Uterus (tissue), 4 donors: ENCODE data around the gene SMIM14. TPM values are rescaled to one million over a fixed set of nuclear protein-coding genes. Genes with fewer than 3 reads are reported as not detected.
"Not testable (repeated sequence)": the region's sequence is repeated elsewhere in the genome, so short reads cannot be mapped to it uniquely, and the experiment has no call there.

ENCODE experiments used
- DNase-seq, 2 donors: peaks; one replicate each; pipeline ENCODE4 v3.0.0-alpha.2; 2019 to 2020
- H3K27ac ChIP-seq, 2 donors: fragments of 200-600 bp; sonication (generic); 1 replicate in 1 of 2; 2 replicates in 1 of 2; pipeline ENCODE4 v1.5.1; 2016 to 2018
- H3K27me3 ChIP-seq, 2 donors: fragments of 200-600 bp; sonication (generic); one replicate each; pipeline ENCODE4 v1.5.1; 2018 to 2019; ENCODE audit warnings: control low read depth in 1 of 2
- H3K36me3 ChIP-seq, 2 donors: fragments of 200-600 bp; sonication (generic); one replicate each; pipeline ENCODE4 v1.5.1; 2019; ENCODE audit warnings: control low read depth in 1 of 2
- H3K4me1 ChIP-seq, 2 donors: fragments of 200-600 bp; sonication (generic); one replicate each; pipeline ENCODE4 v1.5.1; 2018 to 2019; ENCODE audit warnings: control low read depth in 1 of 2
- H3K4me3 ChIP-seq, 2 donors: fragments of 200-600 bp; sonication (generic); 1 replicate in 1 of 2; 2 replicates in 1 of 2; pipeline ENCODE4 v1.5.1; 2018 to 2019; ENCODE audit warnings: mild to moderate bottlenecking in 1 of 2
- H3K9me3 ChIP-seq, 2 donors: fragments of 200-600 bp; sonication (generic); one replicate each; pipeline ENCODE4 v1.5.1; 2019; ENCODE audit warnings: control low read depth in 1 of 2
- POLR2A ChIP-seq, 2 donors: fragments of 450-650 bp; IDR thresholded peaks; one replicate each; pipeline ENCODE4 v1.6.1; 2016; ENCODE audit warnings: antibody characterized with exemption in 2 of 2, mild to moderate bottlenecking in 1 of 2, moderate library complexity in 1 of 2
- intact Hi-C: fragments of 100-400 bp; cut with DNase I; formaldehyde crosslinking; loops from one replicate; pipeline ENCODE4 v1.15.1; 2023; ENCODE audit warnings: low total_unique reads
- total RNA-seq, 4 donors: library from RNA; depleted of rRNA in 3 of 4; stranded (reverse); fragments of >200 nt in 3 of 4; gene quantifications; one replicate each; pipeline versions ENCODE4 v1.1.0 to v1.2.4, GENCODE V29; 2014 to 2023
- TF ChIP-seq, protein P1 (sequence below), 4 experiments: fragments of 200-600 bp in 2 of 4; fragments of 450-650 bp in 2 of 4; sonication (generic) in 2 of 4; IDR thresholded peaks; one replicate each; pipeline ENCODE4 v1.5.1; 2016 to 2019; ENCODE audit warnings: antibody characterized with exemption in 4 of 4, mild to moderate bottlenecking in 2 of 4, moderate library complexity in 1 of 4
- donor health status: DM: yes; HTN: yes; CAD: no.

The SMIM14 gene
- total RNA-seq, 4 donors from 2014 or later, result 21.3 to 53.2 (median 35.3) TPM

DNA sequence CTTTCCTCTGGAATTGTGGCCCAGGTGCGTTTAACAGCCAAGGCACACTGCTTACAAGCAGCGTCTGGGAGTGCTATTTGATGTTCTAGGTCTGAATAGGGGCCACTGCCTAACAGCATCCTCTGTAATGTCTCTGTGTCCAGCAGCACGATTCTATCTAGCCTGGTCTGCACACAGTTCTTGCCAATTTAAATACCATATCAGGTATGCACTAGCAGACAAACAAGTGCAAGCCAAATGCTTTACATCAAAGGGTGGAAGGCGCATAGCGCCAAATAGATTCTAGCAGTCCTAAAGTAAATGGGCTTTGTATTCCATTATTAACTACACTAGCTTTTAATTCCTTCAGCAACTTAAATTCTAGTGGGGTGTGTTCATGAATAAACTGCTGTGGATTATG is 95.6 kb downstream of the SMIM14 start:
- H3K4me3 ChIP-seq, result no peak overlapping the region
- DNase-seq, result no peak
- intact Hi-C loops, result no loop called here
- no peak overlapping the region for H3K27ac ChIP-seq
- H3K4me1 ChIP-seq, result no peaks in the 10 kb centered on the region
- TF ChIP-seq POLR2A (IDR thresholded peaks at IDR 0.05), result no peak
- TF ChIP-seq, protein P1, sequence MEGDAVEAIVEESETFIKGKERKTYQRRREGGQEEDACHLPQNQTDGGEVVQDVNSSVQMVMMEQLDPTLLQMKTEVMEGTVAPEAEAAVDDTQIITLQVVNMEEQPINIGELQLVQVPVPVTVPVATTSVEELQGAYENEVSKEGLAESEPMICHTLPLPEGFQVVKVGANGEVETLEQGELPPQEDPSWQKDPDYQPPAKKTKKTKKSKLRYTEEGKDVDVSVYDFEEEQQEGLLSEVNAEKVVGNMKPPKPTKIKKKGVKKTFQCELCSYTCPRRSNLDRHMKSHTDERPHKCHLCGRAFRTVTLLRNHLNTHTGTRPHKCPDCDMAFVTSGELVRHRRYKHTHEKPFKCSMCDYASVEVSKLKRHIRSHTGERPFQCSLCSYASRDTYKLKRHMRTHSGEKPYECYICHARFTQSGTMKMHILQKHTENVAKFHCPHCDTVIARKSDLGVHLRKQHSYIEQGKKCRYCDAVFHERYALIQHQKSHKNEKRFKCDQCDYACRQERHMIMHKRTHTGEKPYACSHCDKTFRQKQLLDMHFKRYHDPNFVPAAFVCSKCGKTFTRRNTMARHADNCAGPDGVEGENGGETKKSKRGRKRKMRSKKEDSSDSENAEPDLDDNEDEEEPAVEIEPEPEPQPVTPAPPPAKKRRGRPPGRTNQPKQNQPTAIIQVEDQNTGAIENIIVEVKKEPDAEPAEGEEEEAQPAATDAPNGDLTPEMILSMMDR (IDR thresholded peaks at IDR 0.05), result no peak
- no peaks in the 10 kb centered on the region for H3K9me3 ChIP-seq
- no peaks in the 10 kb centered on the region for H3K27me3 ChIP-seq
- no peaks in the 10 kb centered on the region for H3K36me3 ChIP-seq

DNA sequence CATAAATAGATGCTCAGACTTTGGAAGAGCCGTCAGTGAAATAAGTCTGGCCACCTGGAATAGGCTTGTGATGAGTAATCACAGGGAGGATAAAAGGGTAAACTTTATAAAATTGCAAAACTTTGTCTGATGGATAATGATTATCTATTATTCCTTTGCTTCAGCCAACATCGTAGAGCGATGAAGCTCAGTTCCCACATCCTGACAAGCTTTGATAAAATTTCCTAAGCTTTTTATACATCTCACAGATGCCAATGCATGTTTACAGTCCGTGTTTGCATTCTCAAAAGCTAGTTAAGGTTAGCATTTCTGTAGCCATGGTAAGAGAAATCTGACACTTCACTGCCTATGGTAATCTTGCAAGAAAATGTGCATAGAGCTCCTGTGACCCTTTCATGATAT is 96.1 kb downstream of the SMIM14 start:
- intact Hi-C loops, result no loop called here
- TF ChIP-seq, protein P1 (IDR thresholded peaks at IDR 0.05), result no peak
- TF ChIP-seq POLR2A (IDR thresholded peaks at IDR 0.05), result no peak
- no peaks in the 10 kb centered on the region for H3K36me3 ChIP-seq
- no peak overlapping the region for H3K4me3 ChIP-seq
- H3K4me1 ChIP-seq, result no peaks in the 10 kb centered on the region
- H3K27ac ChIP-seq, result no peak overlapping the region
- no peaks in the 10 kb centered on the region for H3K27me3 ChIP-seq
- no peak for DNase-seq
- no peaks in the 10 kb centered on the region for H3K9me3 ChIP-seq

DNA sequence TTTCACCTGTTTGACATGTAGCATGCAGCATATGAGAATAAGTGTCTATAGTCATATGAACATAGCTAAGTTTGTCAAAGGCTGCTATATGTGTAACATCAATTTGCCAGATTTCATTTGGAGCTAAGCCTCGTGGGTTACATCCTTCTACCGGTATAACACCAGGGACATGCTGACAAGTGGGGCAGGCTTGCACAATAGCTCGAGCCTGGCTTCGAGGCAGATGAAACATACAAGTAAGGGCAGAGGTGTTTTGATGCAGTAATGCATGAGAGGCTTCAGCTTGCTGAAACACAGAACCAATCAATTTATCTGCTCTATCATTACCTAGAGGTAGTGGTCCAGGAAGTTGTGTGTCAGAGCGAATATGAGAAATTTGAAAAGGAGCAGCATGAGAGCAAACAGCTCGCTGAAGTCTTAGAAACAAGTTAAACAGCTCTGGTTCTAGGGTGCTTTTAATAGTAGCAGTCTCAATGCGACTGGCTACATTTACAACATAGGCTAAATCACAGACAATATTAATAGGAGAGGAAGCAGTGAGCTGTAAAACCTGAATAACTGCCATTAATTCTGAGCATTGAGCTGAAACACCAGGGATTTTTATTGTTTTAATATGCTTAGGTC is 96.6 kb downstream of the SMIM14 start:
- TF ChIP-seq, protein P1 (IDR thresholded peaks at IDR 0.05), result no peak
- no peak for TF ChIP-seq POLR2A (IDR thresholded peaks at IDR 0.05)
- Histone ChIP-seq H3K9me3 (no peaks in the 10 kb centered on the region), H3K27me3 (no peaks in the 10 kb centered on the region), H3K4me1 (no peaks in the 10 kb centered on the region), H3K36me3 (no peaks in the 10 kb centered on the region), H3K4me3 (no peak overlapping the region), H3K27ac (no peak overlapping the region)
- intact Hi-C loops, result no loop called here
- no peak for DNase-seq

DNA sequence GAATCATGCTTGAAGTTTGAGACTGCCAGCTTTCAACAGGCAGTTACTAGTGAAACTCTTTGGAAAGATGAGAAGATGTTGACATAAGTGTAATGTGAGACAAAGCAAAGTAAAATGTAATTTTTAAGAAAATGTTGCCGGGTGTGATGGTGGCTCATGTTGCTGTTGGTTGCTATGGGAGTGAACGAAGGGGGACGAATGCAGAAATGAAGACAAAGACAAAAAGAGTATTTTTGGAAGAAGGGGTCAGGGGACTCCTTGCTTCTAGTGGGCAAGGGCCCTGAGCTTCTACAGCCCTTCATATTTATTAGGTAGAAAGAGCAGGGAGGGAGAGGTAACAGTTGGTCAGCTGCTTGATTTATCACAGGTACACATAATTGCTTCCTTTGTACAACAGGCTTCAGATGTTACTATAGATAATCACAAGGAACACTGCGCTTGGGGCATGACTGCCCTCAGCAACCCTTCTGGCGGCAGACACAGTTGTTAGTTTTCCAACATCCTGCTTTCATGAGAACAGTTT is 99.5 kb downstream of the SMIM14 start:
- no peak overlapping the region for H3K27ac ChIP-seq
- intact Hi-C loops, result no loop called here
- DNase-seq, result no peak
- H3K4me3 ChIP-seq, result no peak overlapping the region
- TF ChIP-seq, protein P1 (IDR thresholded peaks at IDR 0.05), result no peak
- no peak for TF ChIP-seq POLR2A (IDR thresholded peaks at IDR 0.05)
- H3K4me1 ChIP-seq, result no peaks in the 10 kb centered on the region
- no peaks in the 10 kb centered on the region for H3K9me3 ChIP-seq
- no peaks in the 10 kb centered on the region for H3K36me3 ChIP-seq
- no peaks in the 10 kb centered on the region for H3K27me3 ChIP-seq

DNA sequence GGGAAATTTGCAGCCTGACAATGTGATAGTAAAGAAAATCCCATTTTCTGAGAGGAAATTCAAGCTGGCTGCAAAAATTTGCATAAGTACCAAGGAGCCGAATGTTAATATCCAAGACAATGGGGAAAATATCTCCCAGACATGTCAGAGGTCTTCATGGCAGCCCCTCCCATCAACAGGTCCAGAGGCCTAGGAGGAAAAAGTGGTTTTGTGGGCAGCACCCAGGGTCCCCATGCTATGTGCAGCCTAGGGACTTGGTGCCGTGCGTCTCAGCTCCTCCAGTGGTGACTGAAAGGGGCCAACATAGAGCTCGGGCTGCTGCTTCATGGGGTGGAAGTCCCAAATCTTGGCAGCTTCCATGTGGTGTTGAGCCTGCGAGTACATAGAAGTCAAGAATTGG is 105.1 kb downstream of the SMIM14 start:
- intact Hi-C loops, result no loop called here
- Histone ChIP-seq H3K27me3 (no peaks in the 10 kb centered on the region), H3K4me3 (no peak overlapping the region)

DNA sequence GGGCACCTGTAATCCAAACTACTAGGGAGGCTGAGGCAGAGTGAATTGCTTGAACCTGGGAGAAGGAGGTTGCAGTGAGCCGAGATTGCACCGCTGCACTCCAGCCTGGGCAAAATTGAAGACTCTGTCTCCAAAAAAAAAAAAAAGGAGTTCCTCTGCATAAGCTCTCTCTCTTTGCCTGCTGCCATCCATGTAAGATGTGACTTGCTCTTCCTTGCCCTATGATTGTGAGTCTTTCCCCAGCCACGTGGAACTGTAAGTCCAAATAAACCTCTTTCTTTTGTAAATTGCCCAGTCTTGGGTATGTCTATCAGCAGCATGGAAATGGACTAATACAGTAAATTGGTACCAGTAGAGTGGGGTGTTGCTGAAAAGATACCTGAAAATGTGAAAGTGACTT is 106.4 kb downstream of the SMIM14 start:
- H3K27me3 ChIP-seq, H3K9me3 ChIP-seq, H3K27ac ChIP-seq, H3K4me1 ChIP-seq, H3K36me3 ChIP-seq, H3K4me3 ChIP-seq, DNase-seq, intact Hi-C loops: not testable (repeated sequence)

More for the DNA sequence above, 105.1 kb downstream of the SMIM14 start:
- no peak for TF ChIP-seq POLR2A (IDR thresholded peaks at IDR 0.05)
- TF ChIP-seq, protein P1 (IDR thresholded peaks at IDR 0.05), result no peak
- H3K4me1 ChIP-seq, result peaks cover 0 to 5% of the 10 kb centered on the region in 2 donors
- no peak overlapping the region for H3K27ac ChIP-seq
- no peaks in the 10 kb centered on the region for H3K36me3 ChIP-seq
- no peak for DNase-seq
- H3K9me3 ChIP-seq, result no peaks in the 10 kb centered on the region
